Measurements from ENCODE around the gene DNAH12.
"Not testable (repeated sequence)": the region's sequence is repeated elsewhere in the genome, so short reads cannot be mapped to it uniquely, and the experiment has no call there.

DNAH12 gene

GRCh38 chr3:57423335-57423734 is 120.8 kb downstream of the DNAH12 start:
- DNase-seq (ENCODE audit: low spot score) (no peak), FAIRE-seq (no peak)

DNA sequence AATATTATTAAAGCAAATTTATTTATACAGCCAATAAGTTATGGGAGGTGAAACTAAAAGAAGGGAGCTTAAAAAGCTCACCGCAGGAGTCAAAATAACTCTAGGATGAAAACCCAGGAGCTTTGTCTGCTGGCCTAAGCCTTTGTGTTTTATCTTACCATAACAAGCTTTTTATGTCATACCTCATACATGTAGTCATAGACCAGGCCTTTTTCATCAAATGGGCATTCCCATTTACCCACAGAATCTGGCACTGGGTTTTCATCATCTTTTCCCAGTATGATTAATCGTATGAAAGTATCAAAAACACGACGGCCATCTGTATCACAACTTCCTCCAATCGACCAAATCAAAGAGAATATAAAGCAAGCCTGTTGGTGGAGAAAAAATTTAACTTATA is 122.8 kb downstream of the DNAH12 start:
- DNase-seq (ENCODE audit: low spot score): no peak
- FAIRE-seq: no peak

DNA sequence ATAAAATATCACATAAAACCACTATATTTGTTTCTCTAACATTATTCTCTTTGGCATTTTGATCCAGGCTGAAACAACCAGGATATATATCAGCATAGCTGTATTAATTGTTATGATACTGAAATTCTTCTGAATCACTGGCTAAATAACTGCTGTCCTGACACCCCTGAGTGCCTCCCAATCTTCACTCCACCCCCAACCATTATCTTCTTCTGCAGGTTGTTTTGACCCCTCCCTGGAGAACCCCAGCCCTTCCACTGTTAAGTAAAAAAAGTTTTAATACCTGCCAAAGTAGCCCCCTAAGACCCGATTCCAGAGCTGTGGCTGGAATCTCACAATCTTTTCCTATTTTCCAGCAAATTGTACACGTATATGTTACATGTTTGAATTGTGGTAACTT is 124.1 kb downstream of the DNAH12 start:
- FAIRE-seq (no peak), DNase-seq (ENCODE audit: low spot score) (no peak)

GRCh38 chr3:57411715-57412114 is 132.4 kb downstream of the DNAH12 start:
- FAIRE-seq: no peak

DNA sequence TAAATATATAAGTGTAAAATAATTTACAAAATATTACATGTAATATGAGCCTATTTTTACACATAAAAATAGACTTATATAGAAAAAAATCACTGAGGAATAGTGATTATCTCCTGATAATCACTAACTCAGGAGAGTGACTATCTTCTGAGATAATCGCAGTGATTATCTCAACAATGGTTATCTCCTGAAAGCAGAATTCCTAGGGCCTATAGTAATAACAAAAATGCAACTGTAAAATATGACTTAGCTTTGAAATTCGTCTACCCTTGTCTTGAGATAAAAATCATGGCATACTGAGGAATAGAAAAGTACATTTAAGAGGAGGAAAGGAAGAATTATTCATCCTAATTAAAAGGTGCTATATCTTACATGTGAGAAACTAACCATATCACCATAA is 134.7 kb downstream of the DNAH12 start:
- no peak for FAIRE-seq

More at GRCh38 chr3:57411715-57412114, 132.4 kb downstream of the DNAH12 start:
- no peak for DNase-seq (ENCODE audit: low spot score)

GRCh38 chr3:57402675-57403074 is 141.5 kb downstream of the DNAH12 start:
- FAIRE-seq: no peak

More for the DNA sequence above, 134.7 kb downstream of the DNAH12 start:
- no peak for DNase-seq (ENCODE audit: low spot score)

DNA sequence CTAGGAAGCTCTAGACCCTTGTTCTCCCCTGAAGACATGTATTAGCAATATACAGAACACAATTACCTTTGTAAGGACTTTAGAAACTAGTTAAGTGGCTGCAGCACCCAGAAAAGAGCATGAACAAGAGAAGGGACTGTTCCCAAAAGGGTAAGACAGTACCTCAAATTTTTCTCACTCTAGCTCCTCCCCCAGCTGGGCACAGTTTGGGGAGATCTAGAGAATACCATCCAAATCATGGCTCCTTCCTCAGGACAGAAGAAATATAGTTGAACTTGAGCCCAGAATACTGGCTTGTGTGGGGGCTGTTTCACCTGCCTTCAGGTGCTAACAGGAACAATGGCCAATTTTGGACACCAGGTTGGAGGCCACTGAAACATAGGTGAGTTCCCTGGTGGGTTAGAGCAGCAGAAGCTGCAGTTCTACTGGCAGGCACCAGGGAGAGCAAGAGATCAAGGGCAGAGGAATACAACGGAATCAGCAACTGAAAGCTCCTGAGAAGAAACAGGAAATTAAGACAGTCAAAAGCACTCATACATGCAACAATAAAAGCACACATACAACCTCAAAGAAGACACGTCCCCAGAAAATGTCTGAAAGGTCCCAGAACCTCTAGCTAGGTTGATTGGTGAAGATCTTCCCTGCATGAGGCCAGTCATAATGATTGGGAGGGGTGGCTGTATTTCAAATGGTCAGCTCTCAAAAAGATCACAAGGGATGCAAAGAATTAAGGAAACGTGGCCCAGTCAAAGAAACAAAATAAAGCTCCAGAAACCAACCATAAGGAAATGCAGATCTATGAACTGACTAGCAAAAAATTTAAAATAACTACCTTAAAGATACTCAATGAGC is 146.7 kb downstream of the DNAH12 start:
- FAIRE-seq (no peak), DNase-seq (ENCODE audit: low spot score) (peak; percentile 62)

More at GRCh38 chr3:57402675-57403074, 141.5 kb downstream of the DNAH12 start:
- DNase-seq (ENCODE audit: low spot score): no peak

GRCh38 chr3:57393977-57394376 is 150.2 kb downstream of the DNAH12 start:
- FAIRE-seq: no peak
- DNase-seq (ENCODE audit: low spot score): no peak

GRCh38 chr3:57391767-57392166 is 152.4 kb downstream of the DNAH12 start:
- FAIRE-seq: no peak
- DNase-seq (ENCODE audit: low spot score): no peak

DNA sequence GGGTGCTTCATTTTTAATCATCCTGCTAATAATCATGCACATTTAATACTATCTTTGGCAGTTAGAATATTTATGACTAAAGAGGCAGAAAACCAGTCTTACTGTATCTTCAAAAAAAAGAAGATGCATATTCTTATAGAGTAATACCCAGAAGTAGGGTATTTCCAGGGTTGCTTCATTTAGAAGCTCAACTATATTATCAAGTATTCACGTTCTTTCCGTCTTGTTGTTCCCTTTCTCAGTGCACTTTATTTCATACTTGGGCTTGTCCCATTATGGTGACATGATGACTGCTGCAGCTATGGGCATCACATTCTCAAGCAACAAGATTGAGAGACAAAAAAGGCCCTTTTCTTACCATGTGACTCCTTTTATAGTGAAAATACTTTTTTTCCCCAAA is 154.9 kb downstream of the DNAH12 start:
- no peak for FAIRE-seq

DNA sequence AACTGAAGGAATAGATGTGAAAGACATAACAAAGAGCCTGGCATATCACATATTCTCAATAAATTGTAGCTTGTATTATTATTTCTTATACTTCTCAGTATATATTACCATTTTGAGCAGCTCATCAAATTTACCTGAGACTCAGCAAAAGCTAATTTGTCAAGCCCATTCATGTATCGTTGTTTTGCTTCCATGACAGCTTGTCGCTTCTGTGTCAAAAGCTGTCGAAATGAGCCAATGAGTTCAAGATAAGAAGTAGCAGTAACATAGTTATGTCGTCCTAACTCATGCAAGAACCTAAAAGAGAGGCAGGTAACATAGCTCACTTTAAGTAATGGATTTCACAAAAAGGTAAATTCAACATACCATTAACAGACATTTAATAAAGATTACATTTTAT is 157.8 kb downstream of the DNAH12 start:
- no peak for DNase-seq (ENCODE audit: low spot score)
- FAIRE-seq: no peak

More for the DNA sequence above, 154.9 kb downstream of the DNAH12 start:
- no peak for DNase-seq (ENCODE audit: low spot score)

- FAIRE-seq: no peak
Measured at GRCh38 chr3:57385498-57385897, 158.6 kb downstream of the DNAH12 start.

GRCh38 chr3:57383838-57384237 is 160.3 kb downstream of the DNAH12 start:
- DNase-seq (ENCODE audit: low spot score): no peak

More at GRCh38 chr3:57385498-57385897, 158.6 kb downstream of the DNAH12 start:
- DNase-seq (ENCODE audit: low spot score): no peak

DNA sequence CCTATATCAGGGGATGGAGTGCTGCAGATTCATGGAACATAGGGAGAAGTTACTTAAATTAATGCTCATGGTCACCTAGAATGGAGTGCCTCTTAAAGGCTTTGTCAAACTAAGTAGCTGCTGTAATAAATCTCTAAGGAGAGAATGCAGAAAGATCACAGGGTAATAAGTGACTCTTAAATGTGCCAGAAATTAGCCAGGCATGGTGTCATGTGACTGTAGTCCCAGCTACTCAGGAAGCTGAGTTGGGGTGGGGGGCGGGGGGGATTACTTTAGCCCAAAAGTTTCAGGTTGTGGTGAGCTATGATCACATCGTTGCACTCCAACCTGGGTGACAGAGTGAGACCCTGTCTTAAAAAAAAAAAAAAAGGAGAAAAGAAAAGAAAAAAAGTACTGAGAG is 160.7 kb downstream of the DNAH12 start:
- DNase-seq (ENCODE audit: low spot score): no peak
- FAIRE-seq: no peak

More at GRCh38 chr3:57383838-57384237, 160.3 kb downstream of the DNAH12 start:
- FAIRE-seq: no peak

DNA sequence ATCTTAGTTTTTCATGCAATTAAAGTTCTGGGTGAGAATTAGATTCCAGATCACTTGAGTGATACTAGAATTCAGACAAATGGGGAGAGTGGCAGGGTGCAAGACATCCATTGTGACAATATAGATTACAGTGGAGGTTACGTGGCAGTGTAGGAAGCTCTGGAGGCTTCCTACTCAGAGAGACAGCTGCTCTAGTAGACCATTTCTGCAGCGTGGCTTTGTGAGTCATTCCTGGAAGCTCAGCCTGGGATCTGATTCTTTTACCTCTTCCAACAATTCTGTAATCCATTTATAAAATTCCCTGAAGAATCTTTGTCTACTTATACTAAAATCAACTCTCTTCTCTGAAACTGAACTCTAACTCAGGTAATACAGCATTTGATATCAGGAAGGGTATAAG is 161.2 kb downstream of the DNAH12 start:
- FAIRE-seq: no peak

DNA sequence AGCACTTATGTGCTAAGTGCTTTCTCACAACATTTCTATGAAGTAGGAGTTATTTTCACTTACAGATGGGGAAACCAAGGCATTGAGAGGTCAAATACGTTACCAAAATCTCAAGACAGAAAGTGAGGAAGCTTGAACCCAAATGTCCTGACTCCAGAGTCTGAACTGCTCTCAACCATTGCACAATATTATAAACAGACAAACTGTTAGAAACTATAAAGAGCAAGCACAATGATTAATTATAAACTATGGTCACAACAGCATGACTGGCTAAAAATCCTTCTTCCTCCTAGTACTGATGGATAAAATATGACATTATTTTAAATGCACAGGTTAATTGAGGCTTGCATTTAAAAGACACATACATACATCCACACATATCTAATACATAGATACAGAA is 173.8 kb downstream of the DNAH12 start:
- no peak for FAIRE-seq
- DNase-seq (ENCODE audit: low spot score): no peak

More for the DNA sequence above, 161.2 kb downstream of the DNAH12 start:
- DNase-seq (ENCODE audit: low spot score): peak; percentile 40

DNA sequence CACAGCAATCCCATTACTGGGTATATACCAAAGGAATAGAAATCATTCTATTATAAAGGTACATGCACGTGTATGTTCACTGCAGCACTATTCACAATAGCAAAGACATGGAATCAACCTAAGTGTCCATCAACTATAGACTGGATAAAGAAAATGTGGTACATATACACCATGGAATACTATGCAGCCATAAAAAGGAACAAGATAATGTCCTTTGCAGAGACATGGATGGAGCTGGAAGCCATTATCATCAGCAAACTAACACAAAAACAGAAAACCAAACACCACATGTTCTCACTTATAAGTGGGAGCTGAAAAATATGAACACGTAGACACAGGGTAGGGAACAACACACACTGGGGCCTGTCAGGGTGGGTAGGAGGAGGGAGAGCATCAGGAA is 179.1 kb downstream of the DNAH12 start:
- not testable (repeated sequence) for DNase-seq (ENCODE audit: low spot score); FAIRE-seq

DNA sequence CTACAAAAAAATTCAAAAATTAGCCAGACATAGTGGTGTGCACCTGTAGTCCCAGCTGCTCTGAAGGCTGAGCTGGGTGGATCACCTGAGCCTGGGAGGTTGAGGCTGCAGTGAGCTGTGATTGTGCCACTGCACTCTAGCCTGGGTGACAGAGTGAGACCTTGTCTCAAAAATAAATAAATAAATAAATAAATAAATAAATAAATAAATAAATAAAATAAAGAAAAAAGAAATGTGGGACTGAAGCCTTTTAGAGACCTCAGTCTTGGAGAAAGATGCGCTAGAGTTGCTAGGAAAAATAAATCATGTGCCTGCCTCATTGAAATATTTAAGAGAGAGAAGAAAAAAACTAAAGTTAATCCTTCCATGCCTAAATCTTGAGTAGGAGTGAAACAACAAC is 187.9 kb downstream of the DNAH12 start:
- DNase-seq (ENCODE audit: low spot score); FAIRE-seq: not testable (repeated sequence)

DNA sequence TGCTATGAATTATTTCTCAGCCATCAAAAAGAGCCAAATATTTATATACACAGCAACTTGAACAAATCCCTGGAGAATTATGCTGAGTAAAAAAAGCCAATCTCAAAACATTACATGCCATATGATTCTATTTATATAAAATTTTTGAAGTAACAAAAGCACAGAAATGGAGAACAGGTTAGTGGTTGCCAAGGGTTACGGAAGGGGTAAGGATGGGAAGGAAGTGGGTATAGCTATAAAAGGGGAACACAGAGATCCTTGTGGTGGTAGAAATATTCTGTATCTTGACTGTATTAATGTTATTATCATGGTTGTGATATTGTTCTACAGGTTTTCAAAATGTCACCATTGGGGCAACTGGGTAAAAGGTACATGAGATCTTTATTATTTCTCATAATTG is 189.4 kb downstream of the DNAH12 start:
- no peak for DNase-seq (ENCODE audit: low spot score)
- no peak for FAIRE-seq

DNA sequence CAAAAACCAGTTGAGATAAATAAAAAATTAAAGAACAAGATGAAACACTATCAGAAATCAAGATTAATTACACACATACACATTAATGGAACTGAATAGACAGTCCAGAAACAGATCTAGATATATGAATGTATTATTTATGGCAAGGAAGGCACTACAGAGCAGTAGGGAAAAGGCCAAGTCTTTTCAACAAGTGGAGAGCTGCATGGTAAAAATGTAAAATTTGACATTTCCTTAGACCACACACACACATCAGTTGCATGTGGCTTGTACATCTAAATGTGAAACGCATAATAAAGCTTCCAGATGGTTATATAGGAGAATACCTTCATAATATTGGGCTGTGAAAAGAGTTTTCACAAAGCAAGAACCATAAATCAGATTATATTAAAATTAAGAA is 193.9 kb downstream of the DNAH12 start:
- FAIRE-seq (no peak), DNase-seq (ENCODE audit: low spot score) (no peak)

DNA sequence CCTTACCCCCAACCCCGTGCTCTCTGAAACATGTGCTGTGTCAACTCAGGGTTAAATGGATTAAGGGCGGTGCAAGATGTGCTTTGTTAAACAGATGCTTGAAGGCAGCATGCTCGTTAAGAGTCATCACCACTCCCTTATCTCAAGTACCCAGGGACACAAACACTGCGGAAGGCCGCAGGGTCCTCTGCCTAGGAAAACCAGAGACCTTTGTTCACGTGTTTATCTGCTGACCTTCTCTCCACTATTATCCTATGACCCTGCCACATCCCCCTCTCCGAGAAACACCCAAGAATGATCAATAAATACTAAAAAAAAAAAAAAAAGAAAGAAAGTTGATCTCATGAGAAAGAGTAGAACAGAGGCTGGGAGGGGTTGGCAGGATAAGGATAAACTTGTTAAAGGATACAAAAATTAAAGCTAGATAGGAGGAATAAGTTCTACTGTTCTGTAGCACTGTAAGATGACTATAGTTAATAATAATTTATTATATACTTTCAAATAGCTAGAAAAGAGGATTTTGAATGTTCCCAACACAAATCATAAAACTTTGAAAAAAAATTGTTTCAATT is 205.0 kb downstream of the DNAH12 start:
- not testable (repeated sequence) for DNase-seq (ENCODE audit: low spot score); FAIRE-seq

GRCh38 chr3:57338272-57339070 is 205.7 kb downstream of the DNAH12 start:
- DNase-seq (ENCODE audit: low spot score); FAIRE-seq: not testable (repeated sequence)
